HG03520 (cell line): ENCODE data around the gene PARD6B.
"Not testable (repeated sequence)": the region's sequence is repeated elsewhere in the genome, so short reads cannot be mapped to it uniquely, and the experiment has no call there.

Source experiments
- ATAC-seq: cut with Tn5 transposase; IDR thresholded peaks from one replicate; pipeline ENCODE4 v1.9.1; 2021; ENCODE audit warnings: mild to moderate bottlenecking, moderate library complexity; ENCODE audit not compliant: unreplicated experiment

The PARD6B gene

GRCh38 chr20:50701041-50701963 lies 30.1 kb upstream of the PARD6B start:
- no peak for ATAC-seq

GRCh38 chr20:50703651-50704438 lies 27.5 kb upstream of the PARD6B start:
- not testable (repeated sequence) for ATAC-seq

- ATAC-seq = no peak
Measured at GRCh38 chr20:50704514-50704913, 26.9 kb upstream of the PARD6B start.

- no peak for ATAC-seq
Measured at GRCh38 chr20:50704971-50705370, 26.4 kb upstream of the PARD6B start.

- no peak for ATAC-seq
Measured at GRCh38 chr20:50708845-50709635, 22.3 kb upstream of the PARD6B start.

- ATAC-seq = no peak
Measured at GRCh38 chr20:50709636-50709973, 21.8 kb upstream of the PARD6B start.

- ATAC-seq = no peak
Measured at GRCh38 chr20:50710492-50711063, 20.8 kb upstream of the PARD6B start.

GRCh38 chr20:50711113-50711825 lies 20.1 kb upstream of the PARD6B start:
- ATAC-seq = no peak

- no peak for ATAC-seq
Measured at GRCh38 chr20:50712771-50713656, 18.4 kb upstream of the PARD6B start.

- ATAC-seq = no peak
Measured at GRCh38 chr20:50713657-50714101, 17.7 kb upstream of the PARD6B start.

- ATAC-seq = not testable (repeated sequence)
Measured at GRCh38 chr20:50714426-50714825, 17.0 kb upstream of the PARD6B start.

GRCh38 chr20:50715694-50716093 lies 15.7 kb upstream of the PARD6B start:
- ATAC-seq = no peak

- no peak for ATAC-seq
Measured at GRCh38 chr20:50716518-50716917, 14.9 kb upstream of the PARD6B start.

- no peak for ATAC-seq
Measured at GRCh38 chr20:50717312-50717711, 14.1 kb upstream of the PARD6B start.

- ATAC-seq = no peak
Measured at GRCh38 chr20:50717974-50718761, 13.2 kb upstream of the PARD6B start.

- ATAC-seq = no peak
Measured at GRCh38 chr20:50719328-50719727, 12.1 kb upstream of the PARD6B start.

GRCh38 chr20:50720026-50720425 lies 11.4 kb upstream of the PARD6B start:
- no peak for ATAC-seq

GRCh38 chr20:50720582-50720981 lies 10.8 kb upstream of the PARD6B start:
- ATAC-seq = no peak
